ENCODE measurements around the gene BAG2.
A peak's percentile ranks its signal among the peaks of the same experiment; 100 is the strongest.

The BAG2 gene

DNA sequence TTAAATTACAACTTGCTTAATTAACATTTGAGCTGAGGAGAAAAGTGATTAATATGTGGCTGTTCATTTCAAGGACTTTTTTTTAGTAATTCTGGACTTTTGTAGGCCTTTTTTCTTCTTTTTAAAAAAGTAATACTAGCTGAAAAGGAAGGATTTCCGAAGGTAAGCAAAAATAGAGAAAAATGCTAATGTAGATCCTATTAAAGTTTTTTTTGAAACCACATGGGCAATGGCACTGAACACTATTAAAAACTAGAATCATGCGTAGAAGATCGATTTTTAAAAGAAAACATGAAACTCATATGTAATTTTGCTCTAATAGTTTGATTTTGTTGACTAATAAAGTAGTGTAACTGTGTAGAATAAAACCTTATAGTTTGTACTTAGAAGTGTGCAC is 2.4 kb downstream of the BAG2 start:
- DNase-seq (ENCODE audit: low read depth in 2 of 2) = no peak

DNA sequence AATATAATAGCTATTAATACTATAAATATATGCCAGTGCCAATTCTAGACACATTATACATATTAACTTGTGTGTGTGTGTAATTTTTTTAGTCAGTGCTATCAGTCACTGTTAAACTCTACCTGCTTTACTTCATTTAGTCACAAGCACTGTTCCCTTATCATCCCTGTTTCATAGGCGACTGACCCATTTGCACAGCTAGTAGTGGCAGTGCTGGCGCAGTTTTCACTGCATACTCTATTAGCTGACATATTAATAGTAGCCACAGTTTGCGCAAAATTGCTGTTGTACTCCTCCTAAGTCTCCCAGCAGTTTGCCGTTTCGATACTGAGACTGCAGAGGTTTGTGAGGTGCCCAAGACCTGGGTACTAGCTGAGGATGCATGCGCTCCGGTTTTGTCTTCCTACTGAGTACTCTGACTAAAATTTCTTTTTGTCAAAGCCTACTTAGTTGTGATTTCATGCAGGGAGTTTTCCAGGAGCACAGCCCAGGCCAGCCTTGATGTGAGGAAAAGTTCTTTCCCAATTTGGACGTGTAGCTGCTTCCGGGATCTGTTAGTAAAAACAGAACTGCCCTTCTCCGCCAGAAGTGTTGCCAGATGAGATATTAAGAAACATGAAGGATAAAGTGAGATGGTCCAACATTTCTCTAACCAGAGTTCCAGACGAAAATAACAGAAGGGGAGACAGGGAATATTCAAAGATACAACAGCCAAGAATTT is 5.6 kb downstream of the BAG2 start:
- DNase-seq (ENCODE audit: low read depth in 2 of 2) = no peak

DNA sequence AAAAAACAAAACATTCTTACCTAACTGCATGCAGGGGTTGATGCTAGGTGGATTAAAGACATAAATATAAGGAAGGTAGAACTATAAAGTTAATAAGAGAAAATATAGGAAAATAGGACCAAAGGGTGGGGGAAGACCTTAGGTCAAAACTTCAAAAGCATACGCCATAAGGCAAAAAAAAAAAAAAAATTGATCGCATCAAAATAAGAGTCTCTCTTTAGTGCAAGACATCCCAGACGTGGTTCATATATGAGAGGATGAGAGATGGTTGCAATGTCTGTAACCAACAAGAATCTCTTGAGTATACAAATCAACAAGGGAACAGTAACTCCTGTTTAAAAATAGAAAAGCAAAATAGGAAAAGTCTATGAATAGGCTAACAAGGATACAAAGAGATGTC is 8.5 kb downstream of the BAG2 start:
- no peak for DNase-seq (ENCODE audit: low read depth in 2 of 2)

DNA sequence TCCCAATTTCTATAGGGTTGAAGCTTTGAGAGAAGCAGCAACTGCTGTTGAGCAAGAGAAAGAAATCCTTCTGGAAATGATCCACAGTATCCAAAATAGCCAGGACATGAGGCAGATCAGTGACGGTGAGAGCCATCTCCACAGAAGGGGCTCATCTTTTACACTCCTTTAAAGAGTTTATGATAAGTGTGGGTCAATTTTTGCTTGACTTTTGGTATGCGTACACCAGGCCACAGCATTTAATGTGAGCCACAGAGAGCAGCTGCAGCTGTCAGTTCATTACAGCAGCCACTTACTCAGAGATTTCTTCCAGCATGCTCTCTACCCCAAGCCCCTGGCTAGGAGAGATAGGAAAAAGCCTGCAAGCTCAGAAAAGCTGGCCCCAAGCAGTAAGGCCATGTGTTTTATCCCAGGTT is 9.9 kb downstream of the BAG2 start:
- DNase-seq (ENCODE audit: low read depth in 2 of 2) = no peak

DNA sequence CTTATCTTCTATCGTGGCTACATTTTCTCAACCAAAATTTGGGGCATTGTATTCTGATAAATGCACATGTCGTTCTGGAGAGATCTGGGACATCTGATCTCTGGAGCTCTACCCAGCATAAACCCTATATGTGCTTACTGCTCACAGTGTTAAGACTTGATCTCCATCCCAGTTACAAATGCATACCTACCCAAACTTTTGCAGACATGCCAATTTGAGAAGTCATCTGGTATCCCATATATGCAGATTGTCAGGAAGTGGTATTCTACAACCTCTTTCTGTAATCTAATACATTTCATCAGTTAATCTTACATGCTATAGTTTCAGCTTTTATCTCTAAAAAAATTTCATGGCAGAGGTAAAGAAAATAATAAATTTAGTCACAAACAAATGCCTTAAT is 11.2 kb downstream of the BAG2 start:
- no peak for DNase-seq (ENCODE audit: low read depth in 2 of 2)

DNA sequence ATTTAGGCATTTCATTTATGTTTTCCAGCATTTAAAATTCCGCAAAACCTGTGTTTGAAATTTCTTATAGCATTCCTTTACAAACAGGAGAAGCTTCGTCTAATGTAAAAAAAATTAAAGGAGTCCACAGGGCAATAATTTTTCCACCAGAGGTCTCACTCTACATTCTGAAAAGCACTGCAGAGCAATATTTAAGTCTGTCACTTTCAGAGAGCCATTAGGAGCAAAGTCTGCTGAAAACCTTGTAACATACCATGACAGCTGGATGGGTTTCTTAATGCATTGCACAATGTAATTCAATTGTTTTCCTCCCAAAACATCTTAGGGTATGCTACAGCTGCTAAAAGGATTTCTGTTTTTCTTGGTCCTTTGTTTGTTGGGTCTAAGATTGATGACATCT is 18.0 kb downstream of the BAG2 start:
- DNase-seq (ENCODE audit: low read depth in 2 of 2) = no peak

DNA sequence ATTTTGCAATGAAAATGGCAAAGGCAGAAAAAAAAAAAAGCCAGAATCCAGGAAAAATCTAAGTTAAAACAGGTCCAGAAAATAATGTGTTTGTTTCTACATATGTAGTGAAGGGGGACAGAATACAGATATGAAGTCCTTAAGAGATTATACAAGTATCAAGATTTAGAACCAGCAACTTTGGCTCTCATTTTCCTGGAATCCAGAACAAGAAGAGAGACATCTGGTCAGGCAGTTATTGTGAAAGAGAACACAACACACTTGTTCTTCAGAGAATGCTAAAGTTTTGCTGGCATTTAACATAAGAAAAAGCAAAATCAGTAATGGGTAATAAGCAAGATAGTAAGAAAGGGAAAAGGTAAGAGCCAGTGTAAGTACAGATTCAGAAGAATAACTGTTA is 21.1 kb downstream of the BAG2 start:
- no peak for DNase-seq (ENCODE audit: low read depth in 2 of 2)

DNA sequence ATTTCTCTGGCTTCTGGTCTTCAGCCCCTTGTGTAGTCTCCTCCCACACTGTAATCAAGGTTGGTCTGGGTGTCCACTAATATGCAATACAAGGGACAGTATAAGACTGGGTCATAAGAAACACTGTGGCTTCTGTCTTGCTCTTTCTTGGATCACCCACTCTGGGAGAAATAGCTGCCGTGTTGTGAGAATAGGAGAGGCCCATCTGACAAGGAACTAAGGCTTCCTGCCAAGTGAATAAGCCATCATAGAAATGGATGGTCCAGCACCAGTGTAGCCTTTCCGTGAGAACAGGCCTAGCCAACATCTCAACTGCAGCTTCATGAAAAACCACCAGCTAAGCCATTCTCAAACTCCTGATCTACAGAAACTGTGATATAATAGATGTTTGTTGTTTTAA is 23.3 kb downstream of the BAG2 start:
- no peak for DNase-seq (ENCODE audit: low read depth in 2 of 2)

DNA sequence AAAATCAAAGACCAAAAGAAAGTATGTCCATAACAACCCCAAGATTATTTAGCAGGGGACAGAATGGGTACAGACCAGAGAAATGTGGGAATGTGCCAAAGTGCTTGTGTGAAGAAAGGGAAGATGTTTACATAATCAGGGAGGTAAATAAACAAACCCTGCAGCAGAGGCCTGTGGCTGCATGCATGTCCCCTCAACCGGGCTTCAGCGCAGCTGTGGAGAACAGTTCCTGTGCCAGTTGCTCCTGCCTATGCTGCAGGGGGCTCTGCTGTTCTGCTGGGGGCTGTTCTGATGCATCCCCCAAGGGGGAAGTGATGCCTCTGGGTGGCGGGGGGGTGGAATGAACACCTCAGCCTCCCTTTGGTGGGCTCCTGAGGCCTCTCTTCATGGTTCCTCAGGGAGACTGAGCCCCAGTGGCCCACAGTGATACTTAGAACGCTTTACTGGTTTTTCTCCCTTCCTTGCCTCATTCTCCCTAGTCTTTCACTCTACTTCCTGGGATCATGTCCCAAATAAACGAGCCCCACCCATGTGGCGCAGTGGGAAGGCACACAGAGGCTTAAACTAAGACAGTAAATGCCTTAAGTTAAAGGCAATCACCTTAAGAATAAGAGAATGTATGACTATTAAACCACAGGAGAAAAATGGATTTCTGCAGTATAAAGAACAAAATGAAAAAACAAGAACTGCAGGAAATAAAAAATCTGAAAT is 27.0 kb downstream of the BAG2 start:
- DNase-seq (ENCODE audit: low read depth in 2 of 2) = no peak

DNA sequence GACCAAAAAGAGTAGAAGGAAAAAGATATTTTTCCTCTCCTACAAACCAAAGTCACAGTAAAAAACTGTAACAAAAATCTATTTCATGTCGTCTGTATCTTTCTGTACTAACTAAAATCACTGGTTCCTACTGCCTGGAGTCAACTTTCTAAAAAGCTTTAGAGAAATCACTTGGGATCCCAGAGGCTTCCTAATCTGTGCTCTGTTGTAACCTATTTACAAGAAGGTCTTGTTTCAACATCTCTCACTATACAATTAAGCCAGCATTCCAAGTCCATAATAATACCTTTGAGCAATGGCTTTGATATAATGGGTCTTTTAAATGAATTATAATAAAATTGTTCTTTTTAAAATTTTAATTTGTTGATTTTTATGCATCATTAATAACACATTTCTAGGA is 29.6 kb downstream of the BAG2 start:
- DNase-seq (ENCODE audit: low read depth in 2 of 2) = no peak

DNA sequence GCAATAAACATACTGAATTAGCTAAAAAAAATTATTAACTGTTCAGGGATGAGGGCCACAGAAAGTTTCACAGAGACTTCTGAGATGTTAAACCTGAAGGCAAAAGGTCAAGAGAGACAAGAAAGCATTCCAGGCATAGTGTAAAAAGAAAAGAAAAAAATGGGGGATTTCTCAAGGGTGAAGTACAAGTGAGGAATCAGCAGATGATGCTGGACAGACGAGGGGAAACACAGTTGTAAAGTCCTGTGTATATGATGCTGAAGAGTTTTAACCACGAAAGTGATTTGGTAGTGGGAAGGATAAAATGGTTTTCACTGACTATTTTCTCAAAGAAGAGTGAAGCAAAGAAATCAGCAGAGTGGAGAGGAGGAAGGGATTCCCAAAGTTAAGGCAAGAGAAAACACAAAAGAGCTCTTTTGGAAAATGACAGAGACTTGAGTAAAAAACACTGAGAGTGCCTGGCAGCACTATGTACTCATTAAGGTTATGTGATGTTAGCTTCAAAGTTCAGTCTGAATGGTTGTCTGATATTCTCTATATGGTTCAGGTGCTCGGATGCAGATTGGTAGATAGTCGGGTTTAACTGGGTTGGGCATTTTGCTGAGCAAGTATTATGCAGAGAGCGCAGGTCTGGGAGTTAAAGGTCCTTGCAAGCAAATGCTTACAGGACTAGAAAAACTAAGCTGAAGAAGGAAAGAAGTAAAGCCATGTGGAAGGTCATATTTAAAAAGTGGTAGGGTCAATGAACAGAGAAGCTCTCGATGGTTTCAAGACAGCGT is 33.6 kb downstream of the BAG2 start:
- DNase-seq (ENCODE audit: low read depth in 2 of 2) = no peak

DNA sequence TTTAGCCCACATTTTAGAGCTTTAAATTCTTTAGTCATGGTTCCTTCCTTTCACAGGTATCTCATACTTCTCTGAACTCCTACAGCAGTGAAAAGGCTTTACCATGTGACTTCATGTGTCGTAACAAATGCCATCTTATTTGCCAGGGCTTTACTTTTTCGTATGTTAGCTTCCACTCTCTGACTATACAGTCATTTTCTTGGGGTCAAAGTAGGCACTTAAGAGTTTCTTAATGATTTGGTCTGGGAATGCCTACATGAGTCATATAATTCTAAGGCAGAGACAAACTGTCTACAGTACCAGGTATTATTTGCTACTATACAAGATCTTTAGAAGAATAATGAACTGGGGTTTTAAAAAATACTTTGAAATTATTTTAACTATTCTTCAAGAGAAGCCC is 35.0 kb downstream of the BAG2 start:
- DNase-seq (ENCODE audit: low read depth in 2 of 2) = no peak

DNA sequence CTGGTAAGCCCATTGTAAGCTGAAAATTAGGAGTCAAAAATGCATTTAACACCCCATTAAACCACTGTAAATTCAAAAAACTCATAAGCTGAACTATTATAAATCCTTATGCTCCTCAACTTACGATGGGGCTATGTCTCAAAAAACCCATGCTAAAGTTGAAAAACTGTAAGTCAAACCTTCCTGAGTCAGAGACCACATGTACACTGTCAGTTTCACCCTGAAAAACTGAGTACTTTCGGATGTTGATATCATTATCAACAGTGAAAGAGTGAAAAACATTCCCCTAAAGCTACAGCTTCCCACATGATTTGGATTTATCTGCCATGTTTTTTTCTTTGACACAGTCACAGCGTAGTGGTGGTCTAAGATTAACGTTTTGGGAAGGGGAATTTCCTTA is 35.7 kb downstream of the BAG2 start:
- no peak for DNase-seq (ENCODE audit: low read depth in 2 of 2)

DNA sequence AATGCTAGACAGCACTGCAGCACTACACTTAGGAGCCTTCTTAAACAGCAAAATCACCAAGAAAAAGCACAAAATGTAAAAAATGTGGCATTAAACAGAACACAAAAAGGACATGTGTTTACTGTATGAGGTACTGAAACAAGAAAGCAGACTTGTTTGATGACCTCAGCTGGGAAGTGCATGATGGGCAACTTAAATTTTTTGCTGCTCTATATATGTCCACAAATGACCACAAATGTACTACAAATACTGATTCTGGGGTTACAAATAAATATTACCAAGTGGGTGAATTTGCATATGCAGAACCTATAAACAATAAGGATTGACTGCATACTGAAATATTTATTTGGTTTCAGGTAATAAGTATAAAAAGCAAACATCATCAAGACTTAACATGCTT is 36.9 kb downstream of the BAG2 start:
- no peak for DNase-seq (ENCODE audit: low read depth in 2 of 2)

DNA sequence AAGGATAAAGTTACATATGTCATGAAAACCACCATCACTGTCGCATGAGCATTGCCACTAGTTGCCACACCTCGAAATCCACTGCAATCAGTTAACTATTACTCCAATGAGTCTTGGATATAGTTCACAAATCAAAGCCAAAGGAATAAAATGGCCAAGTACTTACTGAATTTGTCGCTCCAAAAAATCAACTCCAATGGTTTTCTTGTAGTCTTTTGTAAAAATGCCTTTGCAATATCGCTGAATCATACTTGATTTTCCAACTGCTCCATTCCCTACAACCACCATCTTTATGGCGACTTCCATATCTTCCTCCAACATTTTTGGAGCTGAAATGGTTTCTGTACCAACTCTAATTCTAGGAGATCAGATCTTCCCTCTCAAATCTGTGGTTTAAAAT is 37.9 kb downstream of the BAG2 start:
- DNase-seq (ENCODE audit: low read depth in 2 of 2) = no peak

DNA sequence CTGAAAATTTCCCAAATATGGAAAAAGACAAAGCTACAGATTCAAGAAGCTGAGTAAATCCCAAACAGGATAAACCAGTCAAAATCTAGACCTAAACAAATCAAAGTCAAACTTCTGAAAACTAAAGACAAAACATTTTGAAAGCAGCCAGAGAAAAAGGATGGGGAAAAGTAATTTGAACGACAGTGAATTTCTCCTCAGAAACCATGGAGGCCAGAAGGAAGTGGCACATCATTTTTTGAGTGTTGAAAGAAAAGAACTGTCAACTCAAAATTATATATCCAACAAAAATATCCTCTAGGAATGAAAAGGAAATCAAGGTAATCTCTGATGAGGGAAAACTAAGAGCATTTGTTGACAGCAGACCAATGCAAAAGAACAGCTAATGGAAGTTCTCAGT is 43.1 kb downstream of the BAG2 start:
- DNase-seq (ENCODE audit: low read depth in 2 of 2) = no peak

DNA sequence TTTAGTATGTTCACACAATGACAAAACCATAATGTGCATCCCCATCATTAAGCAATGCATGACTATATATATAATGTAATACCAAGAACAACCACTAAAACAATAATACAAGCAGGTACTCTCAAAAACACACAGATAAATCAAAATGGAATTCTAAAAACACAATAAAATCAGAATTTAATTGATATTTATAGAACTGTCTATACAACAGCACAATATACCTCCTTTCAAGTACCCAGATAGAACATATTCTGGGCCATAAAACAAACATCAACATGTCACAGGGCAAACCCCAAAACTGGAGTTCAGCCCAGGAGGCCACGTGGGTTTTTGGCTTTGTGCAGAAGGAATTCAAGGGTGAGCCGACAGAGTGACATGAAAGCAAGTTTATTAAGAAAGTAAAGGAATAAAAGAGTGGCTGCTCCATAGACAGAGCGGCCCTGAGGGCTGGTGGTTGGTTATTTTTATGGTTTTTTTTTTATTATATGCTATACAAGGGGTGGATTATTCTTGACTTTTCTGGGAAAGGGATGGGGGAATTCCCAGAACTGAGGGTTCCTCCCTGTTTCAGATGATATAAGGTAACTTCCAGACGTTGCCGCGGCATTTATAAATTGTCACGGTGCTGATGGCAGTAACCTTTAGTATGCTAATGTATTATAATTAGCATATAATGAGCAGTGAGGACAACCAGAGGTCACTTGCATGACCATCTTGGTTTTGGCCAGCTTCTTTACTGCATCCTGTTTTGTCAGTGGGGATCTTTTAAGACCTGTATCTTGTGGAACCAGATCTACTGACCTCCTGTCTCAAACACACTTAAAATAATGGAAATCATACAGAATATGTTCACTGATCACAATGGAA is 44.3 kb downstream of the BAG2 start:
- DNase-seq (ENCODE audit: low read depth in 2 of 2) = no peak

DNA sequence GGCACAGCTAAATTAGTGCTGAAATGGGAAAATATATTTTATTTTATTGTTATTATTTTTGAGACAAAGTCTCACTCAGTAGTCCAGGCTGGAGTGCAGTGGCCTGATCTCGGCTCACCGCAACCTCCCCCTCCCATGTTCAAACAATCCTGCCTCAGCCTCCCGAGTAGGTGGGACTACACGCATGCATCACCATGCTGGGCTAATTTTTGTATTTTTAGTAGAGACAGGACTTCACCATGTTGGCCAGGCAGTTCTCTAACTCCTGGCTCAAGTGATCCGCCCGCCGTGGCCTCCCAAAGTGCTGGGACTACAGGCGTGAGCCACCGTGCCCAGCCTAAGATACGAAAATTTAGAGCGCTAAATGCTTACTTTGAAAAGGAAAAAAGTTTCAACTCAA is 45.1 kb downstream of the BAG2 start:
- no peak for DNase-seq (ENCODE audit: low read depth in 2 of 2)

DNA sequence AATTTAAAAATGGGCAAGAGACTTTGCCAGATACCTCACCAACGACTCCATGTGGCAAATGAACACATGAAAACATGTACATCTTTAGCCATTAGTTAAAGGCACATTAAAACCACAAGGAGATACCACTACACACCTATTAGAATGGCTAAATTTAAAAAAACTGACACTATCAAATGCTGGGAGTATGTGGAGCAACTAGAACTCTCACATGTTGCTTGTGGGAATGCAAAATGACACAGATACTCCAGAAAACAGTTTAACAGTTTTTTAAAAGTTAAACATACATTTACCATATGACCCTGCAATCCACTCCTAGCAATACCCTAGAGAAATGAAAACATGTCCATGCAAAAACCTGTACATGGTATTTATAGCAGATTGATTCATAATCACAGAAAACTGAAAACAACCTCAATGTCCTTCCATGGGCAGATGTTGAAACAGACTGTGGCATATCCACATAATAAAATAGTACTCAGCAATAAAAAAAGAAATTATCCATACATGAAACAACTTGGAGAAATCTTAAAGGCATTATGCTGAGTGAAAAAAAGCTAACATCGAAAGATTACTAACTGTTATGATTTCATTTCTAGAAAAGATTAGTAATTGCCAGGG is 48.1 kb downstream of the BAG2 start:
- no peak for DNase-seq (ENCODE audit: low read depth in 2 of 2)

DNA sequence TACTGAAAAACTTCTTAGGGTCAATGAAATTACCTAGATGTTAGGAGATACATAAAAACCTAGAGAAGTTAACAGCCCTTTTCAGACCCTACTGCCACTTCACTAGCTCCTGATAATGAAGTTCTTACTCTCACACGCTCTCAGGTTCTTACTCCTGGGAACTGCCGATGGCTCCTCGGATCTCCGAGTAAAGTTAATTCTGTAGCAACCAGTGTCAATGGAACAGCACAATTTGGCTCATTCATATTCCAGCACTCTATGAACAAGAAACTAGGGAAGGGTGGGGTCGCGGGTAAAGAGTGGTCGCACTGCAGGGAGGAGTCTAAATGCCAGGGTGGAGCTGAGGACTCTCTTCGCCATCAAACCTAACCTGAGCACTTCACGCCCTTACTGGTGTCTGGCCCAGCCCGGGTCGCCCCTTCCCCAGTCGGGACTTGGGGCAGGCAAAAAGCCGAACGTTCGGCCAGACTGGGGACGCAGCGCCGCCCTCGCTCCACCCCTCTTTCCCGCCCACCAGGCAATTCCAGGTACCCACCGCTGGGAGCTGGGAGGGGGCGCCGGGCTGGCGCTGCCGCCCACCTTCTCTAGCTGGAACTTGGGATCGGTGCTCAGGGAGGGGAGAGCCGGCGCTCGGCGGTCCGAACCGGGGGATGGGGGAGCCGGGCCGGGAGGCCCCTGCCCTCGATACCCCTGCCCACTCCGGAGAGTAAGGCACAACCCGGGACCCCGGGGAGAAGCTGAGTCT is 49.2 kb downstream of the BAG2 start:
- DNase-seq (ENCODE audit: low read depth in 2 of 2) = peak; percentile 21 to 52
